Hepatocyte (in vitro differentiated cells): ENCODE data around the gene ZNF284. TPM values are rescaled to one million over a fixed set of nuclear protein-coding genes. Genes with fewer than 3 reads are reported as not detected.
A peak's percentile ranks its signal among the peaks of the same experiment; 100 is the strongest.
"Not testable (repeated sequence)": the region's sequence is repeated elsewhere in the genome, so short reads cannot be mapped to it uniquely, and the experiment has no call there.

Experiments
- DNase-seq: peaks from one replicate; pipeline ENCODE4 v3.0.0-alpha.2; 2016; ENCODE audit warnings: low spot score
- H2AFZ ChIP-seq: fragments of 200-600 bp; sonication (generic); 2 replicates; pipeline ENCODE4 v1.6.0; 2016; ENCODE audit warnings: antibody characterized with exemption, mild to moderate bottlenecking
- H3K27ac ChIP-seq: fragments of 200-600 bp; sonication (generic); 2 replicates; pipeline ENCODE4 v1.5.1; 2016; ENCODE audit warnings: mild to moderate bottlenecking
- H3K27me3 ChIP-seq: fragments of 200-600 bp; sonication (generic); 2 replicates; pipeline ENCODE4 v1.6.1; 2016
- H3K36me3 ChIP-seq: fragments of 200-600 bp; sonication (generic); replicated peaks from 2 replicates; pipeline ENCODE4 v1.5.1; 2016; ENCODE audit warnings: low read depth; ENCODE audit not compliant: insufficient read depth
- H3K4me1 ChIP-seq: fragments of 200-600 bp; sonication (generic); 2 replicates; pipeline ENCODE4 v1.5.1; 2016; ENCODE audit warnings: mild to moderate bottlenecking, moderate library complexity; ENCODE audit not compliant: insufficient read depth
- H3K4me2 ChIP-seq: fragments of 200-600 bp; sonication (generic); 2 replicates; pipeline ENCODE4 v1.6.0; 2016
- H3K4me3 ChIP-seq: fragments of 200-600 bp; sonication (generic); 2 replicates; pipeline ENCODE4 v1.5.1; 2016; ENCODE audit warnings: mild to moderate bottlenecking
- H3K79me2 ChIP-seq: fragments of 200-600 bp; sonication (generic); 2 replicates; pipeline ENCODE4 v1.6.0; 2017; ENCODE audit warnings: mild to moderate bottlenecking
- H3K9me2 ChIP-seq: fragments of 200-600 bp; sonication (generic); replicated peaks from 2 replicates; pipeline ENCODE4 v1.6.0; 2017; ENCODE audit warnings: mild to moderate bottlenecking; ENCODE audit not compliant: insufficient read depth
- H3K9me3 ChIP-seq: fragments of 200-600 bp; sonication (generic); 2 replicates; pipeline ENCODE4 v1.5.1; 2016; ENCODE audit warnings: low read depth, mild to moderate bottlenecking
- H4K20me1 ChIP-seq: fragments of 200-600 bp; sonication (generic); 2 replicates; pipeline ENCODE4 v1.6.0; 2016; ENCODE audit warnings: mild to moderate bottlenecking; ENCODE audit not compliant: insufficient read depth, poor library complexity, severe bottlenecking
- EZH2 ChIP-seq: fragments of 200-600 bp; sonication (generic); IDR thresholded peaks from 2 replicates; pipeline ENCODE4 v1.6.1; 2016; ENCODE audit warnings: antibody characterized with exemption, mild to moderate bottlenecking, borderline replicate concordance
- EZH2phosphoT487 ChIP-seq: fragments of 200-600 bp; sonication (generic); IDR thresholded peaks from one replicate; pipeline ENCODE4 v1.6.1; 2018; ENCODE audit warnings: antibody characterized with exemption, mild to moderate bottlenecking, low read depth, moderate library complexity; ENCODE audit not compliant: unreplicated experiment, severe bottlenecking
- WGBS: methylation state at CpG from one replicate; pipeline ENCODE4 v1.1.6; 2016; ENCODE audit warnings: low lambda C conversion rate; ENCODE audit errors: missing lambda C conversion rate; 5-methylcytosine and 5-hydroxymethylcytosine counted together
- polyA plus RNA-seq: library from polyadenylated mRNA; unstranded; fragments of >200 nt; fragmentation: Nextera tagmentation; extraction: Ambion mirVana; gene quantifications from 2 replicates; pipeline ENCODE4 v1.2.1, GENCODE V29; 2016
- total RNA-seq: library from RNA; depleted of rRNA; stranded (reverse); fragments of >200 nt; gene quantifications from 2 replicates; pipeline ENCODE4 v1.2.3, GENCODE V29; 2014
- TF ChIP-seq, protein P1 (sequence below): fragments of 200-600 bp; sonication (generic); IDR thresholded peaks from 2 replicates; pipeline ENCODE4 v1.5.1; 2016; ENCODE audit warnings: antibody characterized with exemption, mild to moderate bottlenecking; ENCODE audit not compliant: poor library complexity

ZNF284 gene
- total and polyA plus RNA-seq, 2 experiments from 2014 or later: 0.87 to 2.9 TPM

DNA sequence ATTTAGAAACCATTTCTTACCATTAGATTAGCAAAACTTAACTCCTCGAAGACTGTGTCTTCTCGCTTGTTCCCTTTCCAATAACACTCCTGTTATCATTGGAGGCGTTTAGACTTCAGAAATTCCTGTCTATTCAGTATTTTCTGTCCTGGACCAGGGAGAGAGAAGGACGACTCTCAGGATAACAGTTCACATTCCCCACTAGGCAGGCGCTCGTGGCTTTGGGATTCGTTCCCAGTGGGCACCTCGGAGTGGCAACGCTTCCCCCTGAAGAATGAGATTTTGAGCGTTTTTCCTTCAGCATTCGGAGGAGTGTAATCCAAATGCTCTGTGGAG, 40.8 kb downstream of the ZNF284 start:
- no peak for DNase-seq
- H3K4me1 ChIP-seq: peaks cover 5% of the 10 kb centered on the region
- peaks cover 18% of the 10 kb centered on the region for H3K79me2 ChIP-seq
- peak overlapping the region; percentile 78 for H3K4me2 ChIP-seq
- 1% methylated on average over 11 of the region's 11 CpGs for WGBS
- H3K27ac ChIP-seq: peak overlapping the region; percentile 71
- no peaks in the 10 kb centered on the region for H3K27me3 ChIP-seq
- peak overlapping the region; percentile 32 for H2AFZ ChIP-seq
- no peaks in the 10 kb centered on the region for H4K20me1 ChIP-seq
- H3K36me3 ChIP-seq: no peaks in the 10 kb centered on the region
- H3K4me3 ChIP-seq: peak overlapping the region; percentile 32
- H3K9me3 ChIP-seq: peaks cover 13% of the 10 kb centered on the region
- TF ChIP-seq, protein P1, sequence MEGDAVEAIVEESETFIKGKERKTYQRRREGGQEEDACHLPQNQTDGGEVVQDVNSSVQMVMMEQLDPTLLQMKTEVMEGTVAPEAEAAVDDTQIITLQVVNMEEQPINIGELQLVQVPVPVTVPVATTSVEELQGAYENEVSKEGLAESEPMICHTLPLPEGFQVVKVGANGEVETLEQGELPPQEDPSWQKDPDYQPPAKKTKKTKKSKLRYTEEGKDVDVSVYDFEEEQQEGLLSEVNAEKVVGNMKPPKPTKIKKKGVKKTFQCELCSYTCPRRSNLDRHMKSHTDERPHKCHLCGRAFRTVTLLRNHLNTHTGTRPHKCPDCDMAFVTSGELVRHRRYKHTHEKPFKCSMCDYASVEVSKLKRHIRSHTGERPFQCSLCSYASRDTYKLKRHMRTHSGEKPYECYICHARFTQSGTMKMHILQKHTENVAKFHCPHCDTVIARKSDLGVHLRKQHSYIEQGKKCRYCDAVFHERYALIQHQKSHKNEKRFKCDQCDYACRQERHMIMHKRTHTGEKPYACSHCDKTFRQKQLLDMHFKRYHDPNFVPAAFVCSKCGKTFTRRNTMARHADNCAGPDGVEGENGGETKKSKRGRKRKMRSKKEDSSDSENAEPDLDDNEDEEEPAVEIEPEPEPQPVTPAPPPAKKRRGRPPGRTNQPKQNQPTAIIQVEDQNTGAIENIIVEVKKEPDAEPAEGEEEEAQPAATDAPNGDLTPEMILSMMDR: no peak
- TF ChIP-seq EZH2phosphoT487: no peak
- no peak for TF ChIP-seq EZH2
- no peaks in the 10 kb centered on the region for H3K9me2 ChIP-seq

DNA sequence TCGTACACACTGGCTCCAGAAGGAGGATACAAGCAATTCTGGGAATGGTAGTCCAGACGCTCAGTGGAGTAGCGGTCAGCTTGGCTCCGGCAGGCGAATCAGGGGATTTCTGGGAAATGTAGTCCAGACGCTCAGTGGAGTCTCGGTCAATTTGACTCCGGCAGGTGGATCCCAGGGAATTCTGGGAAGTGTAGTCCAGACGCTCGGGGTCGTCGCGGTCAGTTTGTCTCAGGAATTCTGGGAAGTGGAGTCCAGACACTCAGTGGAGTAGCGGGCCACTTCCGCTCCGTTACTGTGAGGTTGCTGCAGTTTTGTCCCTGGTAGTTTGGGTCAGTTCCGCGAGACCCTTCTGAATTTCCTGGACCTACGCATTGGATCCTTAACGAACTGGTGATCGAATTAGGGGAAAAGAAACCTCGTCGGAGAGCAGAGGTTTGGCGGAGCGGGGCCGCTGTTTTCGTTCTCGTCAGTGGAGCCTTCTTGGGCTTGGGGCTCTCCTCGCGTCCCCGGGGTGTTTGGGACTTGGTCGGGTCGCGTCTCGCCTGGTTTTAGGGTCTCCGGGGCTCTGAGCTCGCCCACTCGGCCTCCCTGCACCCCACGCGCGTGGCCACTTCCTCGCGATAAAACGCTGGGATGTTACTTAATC, 41.3 kb downstream of the ZNF284 start, which contains the start of gene ZNF225:
TSS of gene ZNF225 (plus strand) at position 262 of the 646 bp plus-strand sequence. CDS start 2,429 bp downstream, outside the sequence.
- H3K27me3 ChIP-seq: no peaks in the 10 kb centered on the region
- H4K20me1 ChIP-seq: no peaks in the 10 kb centered on the region
- peak within 1 kb of the TSS; percentile 71 for H3K27ac ChIP-seq
- peak within 1 kb of the TSS; percentile 87 for H3K4me2 ChIP-seq
- H3K79me2 ChIP-seq: peaks cover 18% of the 10 kb centered on the region
- H3K9me2 ChIP-seq: no peaks in the 10 kb centered on the region
- H3K36me3 ChIP-seq: no peaks in the 10 kb centered on the region
- 2% methylated on average over 44 of the region's 44 CpGs for WGBS
- H3K9me3 ChIP-seq: peaks cover 9% of the 10 kb centered on the region
- peak within 1 kb of the TSS; percentile 53 for H3K4me3 ChIP-seq
- H2AFZ ChIP-seq: peak within 1 kb of the TSS; percentile 67
- TF ChIP-seq EZH2phosphoT487 (no peak), EZH2 (no peak)
- TF ChIP-seq, protein P1: no peak
- H3K4me1 ChIP-seq: peaks cover 5% of the 10 kb centered on the region
- DNase-seq: peak; percentile 97

DNA sequence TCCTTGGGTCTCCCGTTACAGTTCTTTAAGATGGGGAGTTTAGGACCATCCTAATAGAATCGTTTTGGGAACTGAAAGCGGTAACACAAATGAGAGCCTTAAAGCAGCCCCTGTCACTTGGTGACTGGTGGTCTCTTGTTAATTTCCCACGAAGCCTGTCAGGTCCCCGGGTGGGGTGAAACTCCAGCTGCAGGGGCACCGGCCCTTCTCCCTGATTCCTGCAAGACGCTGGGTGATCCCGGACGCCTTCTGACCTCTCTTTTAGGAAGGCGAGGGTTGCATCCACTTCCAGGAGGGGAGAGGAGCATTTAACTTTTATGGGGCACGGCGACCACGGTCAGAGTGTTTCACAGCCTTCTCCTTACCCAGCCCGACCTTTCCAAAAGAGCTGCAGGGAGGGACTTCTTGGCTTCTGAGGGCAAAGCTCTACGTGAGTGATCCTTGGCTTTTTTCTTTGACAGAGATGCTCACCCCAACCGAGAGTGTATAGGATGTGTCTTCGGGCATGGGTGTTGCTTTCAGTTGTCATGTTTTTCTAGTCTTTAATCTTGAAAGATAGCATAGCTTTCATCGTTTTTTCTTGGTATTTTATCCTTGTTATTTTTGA, 41.9 kb downstream of the ZNF284 start:
- Histone ChIP-seq H3K27ac (peak overlapping the region; percentile 68), H3K4me3 (peak overlapping the region; percentile 53), H3K27me3 (no peaks in the 10 kb centered on the region), H3K9me3 (peaks cover 3% of the 10 kb centered on the region), H3K79me2 (peaks cover 18% of the 10 kb centered on the region), H4K20me1 (no peaks in the 10 kb centered on the region), H3K4me2 (peak overlapping the region; percentile 87), H2AFZ (peak overlapping the region; percentile 67), H3K9me2 (no peaks in the 10 kb centered on the region), H3K36me3 (no peaks in the 10 kb centered on the region), H3K4me1 (peaks cover 5% of the 10 kb centered on the region)
- 7% methylated on average over 18 of the region's 18 CpGs for WGBS
- TF ChIP-seq EZH2 (no peak), EZH2phosphoT487 (no peak)
- TF ChIP-seq, protein P1: no peak
- no peak for DNase-seq

DNA sequence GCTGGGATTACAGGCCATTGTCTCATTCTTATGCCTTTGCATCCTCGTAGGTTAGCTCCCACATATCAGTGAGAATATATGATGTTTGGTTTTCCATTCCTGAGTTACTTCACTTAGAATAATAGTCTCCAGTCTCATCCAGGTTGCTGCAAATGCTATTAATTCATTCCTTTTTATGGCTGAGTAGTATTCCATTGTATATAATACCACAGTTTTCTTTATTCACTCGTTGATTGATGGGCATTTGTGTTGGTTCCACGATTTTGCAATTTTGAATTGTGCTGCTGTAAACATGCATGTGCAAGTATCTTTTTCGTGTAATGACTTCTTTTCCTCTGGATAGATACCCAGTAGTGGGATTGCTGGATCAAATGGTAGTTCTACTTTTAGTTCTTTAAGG, 49.2 kb downstream of the ZNF284 start:
- H3K4me2 ChIP-seq, H3K9me3 ChIP-seq, H3K79me2 ChIP-seq, H3K36me3 ChIP-seq, DNase-seq, H3K4me3 ChIP-seq, H3K4me1 ChIP-seq, H3K27me3 ChIP-seq, H3K27ac ChIP-seq, H4K20me1 ChIP-seq, H2AFZ ChIP-seq, H3K9me2 ChIP-seq: not testable (repeated sequence)
- WGBS: 95% methylated on average over 4 of the region's 4 CpGs
